ENCODE measurements around the gene ALG1.
A peak's percentile ranks its signal among the peaks of the same experiment; 100 is the strongest.
"Not testable (repeated sequence)": the region's sequence is repeated elsewhere in the genome, so short reads cannot be mapped to it uniquely, and the experiment has no call there.

Gene ALG1

GRCh38 chr16:5071681-5072333, at the start of gene ALG1:
TSS of gene ALG1 (plus strand) at chr16:5071843. CDS start at chr16:5071850, 7 bp downstream.
- peak; percentile 83 for DNase-seq

- DNase-seq, result no peak
These were observed 49.1 kb upstream of the ALG1 start for GRCh38 chr16:5022521-5022920.

GRCh38 chr16:5024632-5025031, 47.0 kb upstream of the ALG1 start:
- no peak for DNase-seq

GRCh38 chr16:5025171-5025632, 46.4 kb upstream of the ALG1 start:
- no peak for DNase-seq

GRCh38 chr16:5026664-5027063, 45.0 kb upstream of the ALG1 start:
- DNase-seq, result no peak

- DNase-seq, result no peak
These were observed 44.6 kb upstream of the ALG1 start for GRCh38 chr16:5027086-5027485.

GRCh38 chr16:5027575-5028235, 43.9 kb upstream of the ALG1 start:
- no peak for DNase-seq

GRCh38 chr16:5028950-5029475, 42.6 kb upstream of the ALG1 start:
- no peak for DNase-seq

GRCh38 chr16:5030251-5030870, 41.3 kb upstream of the ALG1 start:
- DNase-seq, result no peak

- no peak for DNase-seq
These were observed 40.0 kb upstream of the ALG1 start for GRCh38 chr16:5031601-5032000.

GRCh38 chr16:5032748-5033167, 38.9 kb upstream of the ALG1 start:
- no peak for DNase-seq

- DNase-seq, result peak; percentile 76
These were observed 38.1 kb upstream of the ALG1 start, which contains the start of gene NAGPA for GRCh38 chr16:5033256-5034166. TSS of gene NAGPA (minus strand) at chr16:5033935. CDS start at chr16:5033914, 21 bp downstream.

- DNase-seq, result no peak
These were observed 37.5 kb upstream of the ALG1 start for GRCh38 chr16:5034167-5034523.

- DNase-seq, result no peak
These were observed 35.8 kb upstream of the ALG1 start for GRCh38 chr16:5035909-5036227.

GRCh38 chr16:5036228-5037156, 35.2 kb upstream of the ALG1 start:
- no peak for DNase-seq

GRCh38 chr16:5040451-5040850, 31.2 kb upstream of the ALG1 start:
- no peak for DNase-seq

GRCh38 chr16:5041600-5042133, 30.0 kb upstream of the ALG1 start:
- DNase-seq, result no peak

GRCh38 chr16:5042574-5043171, 29.0 kb upstream of the ALG1 start:
- DNase-seq, result no peak

GRCh38 chr16:5044011-5044540, 27.6 kb upstream of the ALG1 start:
- no peak for DNase-seq

- not testable (repeated sequence) for DNase-seq
These were observed 27.1 kb upstream of the ALG1 start for GRCh38 chr16:5044581-5044980.
